Measurements from ENCODE around the gene COQ8A. TPM values are rescaled to one million over a fixed set of nuclear protein-coding genes. Genes with fewer than 3 reads are reported as not detected.

The COQ8A gene
- total and polyA plus RNA-seq, 4 donors, result 11.4 to 37.5 (median 20.6) TPM

- no peak overlapping the region for H3K27ac ChIP-seq (ENCODE audit: low read depth in 1 of 2, low read length in 2 of 2)
- no peaks in the 10 kb centered on the region for H3K36me3 ChIP-seq (ENCODE audit: control insufficient read depth in 1 of 2, insufficient read depth in 2 of 2, low read length in 1 of 2)
- H3K9me3 ChIP-seq (ENCODE audit: control insufficient read depth, low read length), result no peaks in the 10 kb centered on the region
- H3K4me3 ChIP-seq (ENCODE audit: low read length in 2 of 2), result no peak overlapping the region
- intact Hi-C loops (cut with DNase I), result no loop called here
- H3K4me1 ChIP-seq (ENCODE audit: control insufficient read depth in 1 of 2, insufficient read depth in 2 of 2, low read length in 2 of 2), result no peaks in the 10 kb centered on the region
- 94 to 98% methylated on average over 3 of the region's 3 CpGs for WGBS, 2 donors
- ATAC-seq (ENCODE audit: low FRiP score), result no peak
- DNase-seq, result no peak
- H3K27me3 ChIP-seq (ENCODE audit: control insufficient read depth in 1 of 2, insufficient read depth in 2 of 2, low read length in 1 of 2), result no peaks in the 10 kb centered on the region
Observed at GRCh38 chr1:226967665-226968064, 27.6 kb downstream of the COQ8A start.

- WGBS, 2 donors, result 95 to 100% methylated on average over 1 of the region's 1 CpG
- H3K36me3 ChIP-seq (ENCODE audit: control insufficient read depth in 1 of 2, insufficient read depth in 2 of 2, low read length in 1 of 2), result no peaks in the 10 kb centered on the region
- H3K9me3 ChIP-seq (ENCODE audit: control insufficient read depth, low read length), result no peaks in the 10 kb centered on the region
- H3K27ac ChIP-seq (ENCODE audit: low read depth in 1 of 2, low read length in 2 of 2), result no peak overlapping the region
- ATAC-seq (ENCODE audit: low FRiP score) (no peak), DNase-seq (no peak)
- intact Hi-C loops (cut with DNase I), result no loop called here
- peaks cover 3% of the 10 kb centered on the region in 2 donors for H3K4me1 ChIP-seq (ENCODE audit: control insufficient read depth in 1 of 2, insufficient read depth in 2 of 2, low read length in 2 of 2)
- H3K27me3 ChIP-seq (ENCODE audit: control insufficient read depth in 1 of 2, insufficient read depth in 2 of 2, low read length in 1 of 2), result no peaks in the 10 kb centered on the region
- H3K4me3 ChIP-seq (ENCODE audit: low read length in 2 of 2), result no peak overlapping the region
Observed at GRCh38 chr1:226971765-226972164, 31.7 kb downstream of the COQ8A start.

- peak overlapping the region; percentile 8 to 89 for H3K27ac ChIP-seq (ENCODE audit: low read depth in 1 of 2, low read length in 2 of 2)
- H3K27me3 ChIP-seq (ENCODE audit: control insufficient read depth in 1 of 2, insufficient read depth in 2 of 2, low read length in 1 of 2), result no peaks in the 10 kb centered on the region
- intact Hi-C loops (cut with DNase I), result no loop called here
- H3K4me1 ChIP-seq (ENCODE audit: control insufficient read depth in 1 of 2, insufficient read depth in 2 of 2, low read length in 2 of 2), result peaks cover 3% of the 10 kb centered on the region in 2 donors
- no peaks in the 10 kb centered on the region for H3K36me3 ChIP-seq (ENCODE audit: control insufficient read depth in 1 of 2, insufficient read depth in 2 of 2, low read length in 1 of 2)
- 83 to 85% methylated on average over 6 of the region's 6 CpGs for WGBS, 2 donors
- ATAC-seq (ENCODE audit: low FRiP score) (no peak), DNase-seq (peak in 1 of 2 donors; percentile 36)
- no peaks in the 10 kb centered on the region for H3K9me3 ChIP-seq (ENCODE audit: control insufficient read depth, low read length)
- H3K4me3 ChIP-seq (ENCODE audit: low read length in 2 of 2), result no peak overlapping the region
Observed at GRCh38 chr1:226972931-226973330, 32.8 kb downstream of the COQ8A start.

DNA sequence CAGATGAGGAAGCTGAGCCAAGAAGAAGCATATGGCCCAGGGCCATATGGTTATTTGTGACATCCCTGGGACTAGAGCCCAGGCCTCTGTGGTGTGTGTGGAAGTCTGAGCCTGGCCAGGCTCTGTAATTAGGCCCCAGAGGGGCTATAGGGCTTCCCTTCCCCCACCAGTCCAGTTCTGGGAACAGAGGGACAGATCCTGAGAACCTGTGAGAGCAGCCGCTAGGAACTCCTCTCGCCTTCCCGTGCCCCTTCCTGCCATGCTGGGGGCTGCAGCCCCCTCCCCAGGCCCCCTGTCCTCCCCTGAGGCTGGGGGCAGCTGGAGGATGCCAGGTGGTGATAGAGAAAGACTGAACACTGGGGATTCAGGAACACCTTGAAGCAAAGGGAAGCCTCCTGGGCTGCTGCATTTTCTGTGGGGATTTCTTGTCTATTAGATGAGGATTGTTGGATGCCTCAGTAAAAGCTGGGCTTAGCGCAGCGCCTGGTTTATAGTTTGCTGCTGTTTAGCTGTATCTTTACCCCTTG lies 33.3 kb downstream of the COQ8A start:
- no peaks in the 10 kb centered on the region for H3K9me3 ChIP-seq (ENCODE audit: control insufficient read depth, low read length)
- ATAC-seq (ENCODE audit: low FRiP score), result peak; percentile 73
- H3K4me3 ChIP-seq (ENCODE audit: low read length in 2 of 2), result no peak overlapping the region
- DNase-seq, result peak in 1 of 2 donors; percentile 50
- no peaks in the 10 kb centered on the region for H3K36me3 ChIP-seq (ENCODE audit: control insufficient read depth in 1 of 2, insufficient read depth in 2 of 2, low read length in 1 of 2)
- peak overlapping the region; percentile 8 to 89 for H3K27ac ChIP-seq (ENCODE audit: low read depth in 1 of 2, low read length in 2 of 2)
- WGBS, 2 donors, result 83 to 89% methylated on average over 5 of the region's 5 CpGs
- intact Hi-C loops (cut with DNase I), result no loop called here
- no peaks in the 10 kb centered on the region for H3K27me3 ChIP-seq (ENCODE audit: control insufficient read depth in 1 of 2, insufficient read depth in 2 of 2, low read length in 1 of 2)
- peaks cover 3% of the 10 kb centered on the region in 2 donors for H3K4me1 ChIP-seq (ENCODE audit: control insufficient read depth in 1 of 2, insufficient read depth in 2 of 2, low read length in 2 of 2)

DNA sequence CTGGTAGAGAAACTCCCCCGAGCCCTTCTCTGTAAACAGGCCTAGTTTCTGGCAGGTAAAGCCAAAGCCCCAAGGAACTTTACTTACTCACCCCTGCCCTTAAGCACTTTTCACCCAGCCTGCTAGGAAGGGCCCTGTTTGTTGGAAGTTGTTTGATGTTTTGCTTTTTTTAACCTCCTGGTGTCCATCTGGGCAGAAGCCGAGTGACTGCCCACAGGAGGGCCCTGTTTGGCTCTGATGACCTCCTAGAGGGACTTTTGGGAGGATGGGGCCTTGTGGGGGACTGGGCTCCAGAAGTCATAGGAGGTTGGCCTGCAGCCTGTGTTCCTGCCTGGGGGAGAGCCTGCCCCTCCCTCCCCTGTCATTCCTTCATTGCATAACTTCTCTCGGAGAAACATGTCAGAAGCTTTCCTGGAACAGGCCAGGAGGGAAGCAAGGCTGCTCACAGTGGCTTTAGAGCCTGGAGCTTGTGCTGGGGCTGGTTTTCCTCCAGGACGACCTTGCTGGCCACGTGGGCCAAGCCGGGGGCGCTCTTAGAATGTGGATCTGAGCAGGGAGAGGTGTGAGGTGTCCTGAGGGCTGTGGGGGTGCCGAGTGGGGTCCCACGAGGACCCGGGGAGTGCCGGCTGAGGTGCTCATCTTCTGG lies 33.9 kb downstream of the COQ8A start:
- intact Hi-C loops (cut with DNase I), result loop anchor here in 1 of 2 donors (1.0 kb wide), 1 partner anchor 34 kb away; the partner anchor contains the start of gene COQ8A
- Histone ChIP-seq H3K36me3 (ENCODE audit: control insufficient read depth in 1 of 2, insufficient read depth in 2 of 2, low read length in 1 of 2) (no peaks in the 10 kb centered on the region), H3K4me1 (ENCODE audit: control insufficient read depth in 1 of 2, insufficient read depth in 2 of 2, low read length in 2 of 2) (peaks cover 3% of the 10 kb centered on the region in 2 donors), H3K27ac (ENCODE audit: low read depth in 1 of 2, low read length in 2 of 2) (peak overlapping the region; percentile 89), H3K9me3 (ENCODE audit: control insufficient read depth, low read length) (no peaks in the 10 kb centered on the region), H3K4me3 (ENCODE audit: low read length in 2 of 2) (no peak overlapping the region), H3K27me3 (ENCODE audit: control insufficient read depth in 1 of 2, insufficient read depth in 2 of 2, low read length in 1 of 2) (no peaks in the 10 kb centered on the region)
- ATAC-seq (ENCODE audit: low FRiP score), result peak; percentile 87
- DNase-seq, result peak; percentile 73 to 79
- 15 to 17% methylated on average over 11 of the region's 11 CpGs for WGBS, 2 donors

DNA sequence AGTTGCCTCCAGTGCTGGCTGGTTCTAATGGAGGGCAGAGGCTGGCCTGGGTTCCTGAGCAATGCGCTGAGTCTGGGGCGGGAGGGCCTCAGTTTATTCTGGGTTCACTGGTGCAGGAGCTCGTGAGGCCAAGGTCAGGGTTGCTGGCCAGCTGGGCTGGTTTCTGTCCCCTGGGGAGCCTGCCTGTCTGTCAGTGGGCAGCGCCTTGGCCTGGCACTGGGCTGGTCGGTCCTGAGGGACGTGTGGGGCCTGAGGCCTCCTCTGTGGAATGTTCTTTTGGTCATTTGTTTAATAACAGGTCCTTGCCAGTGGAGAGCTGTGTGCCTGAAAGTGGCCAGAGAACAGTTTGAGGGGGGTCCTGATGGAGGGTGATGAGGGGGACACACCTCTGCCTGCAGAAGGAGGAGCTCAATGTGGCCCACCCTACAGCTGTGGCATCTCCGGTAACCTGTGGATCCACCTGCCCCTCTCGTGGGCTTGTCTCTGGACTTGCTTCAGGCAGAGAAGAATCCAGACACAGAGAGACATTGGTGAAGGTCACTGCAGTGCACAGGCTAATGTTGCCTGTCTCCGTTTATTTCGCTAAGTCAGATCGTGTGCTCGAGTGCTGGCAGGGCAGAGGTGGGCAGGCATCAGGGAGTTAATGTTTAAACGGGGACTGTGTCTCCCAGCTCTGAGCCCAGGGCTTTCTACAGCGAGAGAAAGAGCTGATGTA lies 34.6 kb downstream of the COQ8A start:
- no peak overlapping the region for H3K4me3 ChIP-seq (ENCODE audit: low read length in 2 of 2)
- H3K36me3 ChIP-seq (ENCODE audit: control insufficient read depth in 1 of 2, insufficient read depth in 2 of 2, low read length in 1 of 2), result no peaks in the 10 kb centered on the region
- intact Hi-C loops (cut with DNase I), result loop anchor here in 1 of 2 donors (1.0 kb wide), 1 partner anchor 34 kb away; the partner anchor contains the start of gene COQ8A
- WGBS, 2 donors, result 7 to 13% methylated on average over 14 of the region's 14 CpGs
- H3K4me1 ChIP-seq (ENCODE audit: control insufficient read depth in 1 of 2, insufficient read depth in 2 of 2, low read length in 2 of 2), result peaks cover 3% of the 10 kb centered on the region in 2 donors
- H3K9me3 ChIP-seq (ENCODE audit: control insufficient read depth, low read length), result no peaks in the 10 kb centered on the region
- ATAC-seq (ENCODE audit: low FRiP score) (peak; percentile 87), DNase-seq (peak; percentile 84 to 90)
- no peaks in the 10 kb centered on the region for H3K27me3 ChIP-seq (ENCODE audit: control insufficient read depth in 1 of 2, insufficient read depth in 2 of 2, low read length in 1 of 2)
- H3K27ac ChIP-seq (ENCODE audit: low read depth in 1 of 2, low read length in 2 of 2), result peak overlapping the region; percentile 89

DNA sequence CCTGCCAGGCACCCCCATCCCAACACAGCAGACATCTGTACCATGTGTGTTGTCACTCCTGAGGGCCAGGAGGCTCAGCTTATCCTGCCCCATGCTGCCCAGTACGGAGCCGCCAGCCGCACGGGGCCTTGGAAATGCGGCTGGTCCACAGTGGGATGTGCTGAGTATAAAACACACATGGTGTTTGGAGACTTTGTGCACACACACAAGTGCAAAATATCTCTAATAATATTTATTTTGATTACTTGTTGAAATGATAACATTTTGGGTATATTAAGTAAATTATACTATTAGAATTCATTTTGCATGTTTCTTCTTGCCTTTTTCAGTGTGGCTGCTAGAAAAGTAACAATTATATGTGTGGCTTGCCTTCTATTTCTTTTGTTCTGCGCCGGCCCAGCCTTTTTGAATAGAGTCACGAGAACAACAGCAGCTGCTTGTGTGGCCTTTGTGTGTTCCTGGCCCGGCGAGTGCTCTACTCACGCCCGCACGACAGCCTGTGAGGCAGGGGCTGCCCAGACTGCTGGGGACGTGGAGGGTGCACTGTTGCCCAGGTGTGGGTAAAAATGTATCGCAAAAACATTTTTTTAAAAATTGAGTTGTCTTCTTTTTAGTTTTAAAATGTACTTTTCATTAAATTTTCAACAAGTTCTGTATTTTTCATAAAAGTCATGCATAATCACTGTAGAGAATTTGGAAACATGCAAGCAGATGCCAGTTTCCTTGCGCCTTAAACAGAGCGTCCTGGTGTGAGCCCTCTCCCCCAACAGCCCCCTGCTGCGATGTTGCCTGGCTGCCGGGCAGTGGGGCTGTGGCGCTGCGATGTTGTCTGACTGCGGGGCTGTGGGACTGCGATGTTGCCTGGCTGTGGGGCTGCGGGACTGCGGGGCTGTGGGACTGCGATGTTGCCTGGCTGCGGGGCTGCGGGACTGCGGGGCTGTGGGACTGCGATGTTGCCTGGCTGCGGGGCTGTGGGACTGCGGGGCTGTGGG lies 35.5 kb downstream of the COQ8A start:
- intact Hi-C loops (cut with DNase I), result no loop called here
- 84 to 87% methylated on average over 25 to 31 of the region's 32 CpGs for WGBS, 2 donors

More for the DNA sequence above, 35.5 kb downstream of the COQ8A start:
- Histone ChIP-seq H3K4me3 (ENCODE audit: low read length in 2 of 2) (no peak overlapping the region), H3K27me3 (ENCODE audit: control insufficient read depth in 1 of 2, insufficient read depth in 2 of 2, low read length in 1 of 2) (no peaks in the 10 kb centered on the region), H3K9me3 (ENCODE audit: control insufficient read depth, low read length) (no peaks in the 10 kb centered on the region), H3K4me1 (ENCODE audit: control insufficient read depth in 1 of 2, insufficient read depth in 2 of 2, low read length in 2 of 2) (peaks cover 3% of the 10 kb centered on the region in 2 donors), H3K36me3 (ENCODE audit: control insufficient read depth in 1 of 2, insufficient read depth in 2 of 2, low read length in 1 of 2) (no peaks in the 10 kb centered on the region), H3K27ac (ENCODE audit: low read depth in 1 of 2, low read length in 2 of 2) (peak overlapping the region in 1 of 2 donors; percentile 89)
- DNase-seq (peak in 1 of 2 donors; percentile 38), ATAC-seq (ENCODE audit: low FRiP score) (no peak)

Measured in aorta (tissue), 5 donors.